MCF 10A (cell line): ENCODE measurements around the gene PFKFB2. TPM values are rescaled to one million over a fixed set of nuclear protein-coding genes. Genes with fewer than 3 reads are reported as not detected.

ENCODE experiments used
- BruUV-seq: library from RNA; stranded (reverse); fragments of 400-500 nt; replicated peaks from 2 replicates; lab custom pipeline; 2021; lab: Mats Ljungman, UMichigan
- CTCF ChIA-PET: fragments of 300-600 bp; sonication (Branson Sonifier 250); formaldehyde crosslinking; extraction: SDS; loops from one replicate; lab custom pipeline; 2021; ENCODE audit warnings: antibody characterized with exemption, inconsistent platforms; lab: Yijun Ruan, JAX
- POLR2A ChIA-PET: fragments of 300-600, 350-650 bp; sonication (Branson Sonifier 250); formaldehyde crosslinking; extraction: SDS; loops from one replicate; lab custom pipeline; 2020; ENCODE audit warnings: antibody characterized with exemption, inconsistent platforms; lab: Yijun Ruan, JAX
- DNase-seq: peaks from one replicate; pipeline ENCODE4 v3.0.0-alpha.2; 2018; ENCODE audit not compliant: unreplicated experiment
- H3K27ac Mint-ChIP-seq: one replicate; pipeline ENCODE4 v1.8.0; 2022; ENCODE audit warnings: mild to moderate bottlenecking, low read depth, mixed read lengths; ENCODE audit not compliant: unreplicated experiment
- H3K27me3 Mint-ChIP-seq: one replicate; pipeline ENCODE4 v1.8.0; 2022; ENCODE audit warnings: mixed read lengths; ENCODE audit not compliant: insufficient read depth, unreplicated experiment
- H3K36me3 Mint-ChIP-seq: one replicate; pipeline ENCODE4 v1.8.0; 2022; ENCODE audit warnings: mild to moderate bottlenecking, moderate library complexity, mixed read lengths; ENCODE audit not compliant: insufficient read depth, unreplicated experiment
- H3K4me1 Mint-ChIP-seq: one replicate; pipeline ENCODE4 v1.8.0; 2022; ENCODE audit warnings: mixed read lengths; ENCODE audit not compliant: insufficient read depth, unreplicated experiment
- H3K4me3 Mint-ChIP-seq: one replicate; pipeline ENCODE4 v1.8.0; 2022; ENCODE audit warnings: mild to moderate bottlenecking, moderate library complexity, mixed read lengths; ENCODE audit not compliant: unreplicated experiment
- H3K9me3 Mint-ChIP-seq: one replicate; pipeline ENCODE4 v1.8.0; 2022; ENCODE audit warnings: mixed read lengths; ENCODE audit not compliant: unreplicated experiment
- CTCF ChIP-seq: fragments of 200-600 bp; IDR thresholded peaks from one replicate; pipeline ENCODE4 v1.8.0; 2022; ENCODE audit warnings: antibody characterized with exemption, mild to moderate bottlenecking; ENCODE audit not compliant: unreplicated experiment
- intact Hi-C: fragments of 100-400 bp; cut with micrococcal nuclease; formaldehyde crosslinking; loops from 2 replicates; pipeline ENCODE4 v1.14.1; 2022
- total RNA-seq: library from RNA; stranded (reverse); gene quantifications from 2 replicates; pipeline ENCODE4 v1.2.3, GENCODE V29; 2022

PFKFB2 gene
- total RNA-seq, 1 experiment from 2014 or later: 21.1 TPM

- intact Hi-C loops: loop anchor here (1.0 to 5.0 kb wide), 3 partner anchors 27 to 138 kb away; no protein-coding TSS in a partner anchor
- ChIA-PET POLR2A (interaction anchor here (0.6 to 33.4 kb wide), 25 partner anchors 9 to 1139 kb away, joined by 3 to 2100 read pairs (median 4); partner anchors contain the start of gene C1orf116), CTCF (interaction anchor here (0.6 to 8.0 kb wide), 34 partner anchors 8 to 648 kb away, joined by 3 to 168 read pairs (median 7); partner anchors contain the start of genes C1orf116 and CR1)
Observed at GRCh38 chr1:207049974-207050391, 3.1 kb upstream of the PFKFB2 start.

GRCh38 chr1:207050480-207051190 is 2.4 kb upstream of the PFKFB2 start:
- CTCF ChIA-PET: interaction anchor here (0.6 to 8.0 kb wide), 32 partner anchors 7 to 648 kb away, joined by 3 to 168 read pairs (median 8); partner anchors contain the start of genes C1orf116 and CR1
- peak overlapping the region; percentile 89 for H3K4me3 Mint-ChIP-seq
- intact Hi-C loops: loop anchor here (1.0 to 5.0 kb wide), 3 partner anchors 27 to 138 kb away; no protein-coding TSS in a partner anchor
- peaks cover 54% of the 10 kb centered on the region for H3K36me3 Mint-ChIP-seq
- peak; percentile 98 for DNase-seq
- peaks cover 68% of the 10 kb centered on the region for H3K4me1 Mint-ChIP-seq
- TF ChIP-seq CTCF: no peak
- POLR2A ChIA-PET: interaction anchor here (0.6 to 33.4 kb wide), 22 partner anchors 10 to 1138 kb away, joined by 3 to 2100 read pairs (median 5); partner anchors contain the start of gene C1orf116
- no peaks in the 10 kb centered on the region for H3K27me3 Mint-ChIP-seq
- peak overlapping the region; percentile 95 for H3K27ac Mint-ChIP-seq
- no peaks in the 10 kb centered on the region for H3K9me3 Mint-ChIP-seq
- BruUV-seq: no TSS peak

More at GRCh38 chr1:207049974-207050391, 3.1 kb upstream of the PFKFB2 start:
- DNase-seq: peak; percentile 82
- no TSS peak for BruUV-seq
- peak overlapping the region; percentile 95 for H3K27ac Mint-ChIP-seq
- peaks cover 59% of the 10 kb centered on the region for H3K36me3 Mint-ChIP-seq
- H3K4me1 Mint-ChIP-seq: peaks cover 73% of the 10 kb centered on the region
- no peaks in the 10 kb centered on the region for H3K9me3 Mint-ChIP-seq
- peak overlapping the region; percentile 89 for H3K4me3 Mint-ChIP-seq
- H3K27me3 Mint-ChIP-seq: no peaks in the 10 kb centered on the region
- peak; percentile 95 for TF ChIP-seq CTCF

- POLR2A ChIA-PET: interaction anchor here (0.7 to 33.4 kb wide), 12 partner anchors 9 to 1060 kb away, joined by 3 to 2100 read pairs (median 10); partner anchors contain the start of gene C1orf116
- peak; percentile 74 for DNase-seq
- TF ChIP-seq CTCF: no peak
- H3K36me3 Mint-ChIP-seq: peaks cover 47% of the 10 kb centered on the region
- intact Hi-C loops: loop anchor here (5.0 kb wide), 1 partner anchor 139 kb away; no protein-coding TSS in a partner anchor
- peak within 1 kb of the TSS; percentile 95 for H3K27ac Mint-ChIP-seq
- peak within 1 kb of the TSS; percentile 89 for H3K4me3 Mint-ChIP-seq
- CTCF ChIA-PET: interaction anchor here (0.8 to 7.5 kb wide), 7 partner anchors 9 to 484 kb away, joined by 4 to 98 read pairs (median 15); no protein-coding TSS in a partner anchor
- no peaks in the 10 kb centered on the region for H3K27me3 Mint-ChIP-seq
- H3K4me1 Mint-ChIP-seq: peaks cover 60% of the 10 kb centered on the region
- no peaks in the 10 kb centered on the region for H3K9me3 Mint-ChIP-seq
- TSS peak; percentile 13 for BruUV-seq
Observed at GRCh38 chr1:207051191-207051943, 1.7 kb upstream of the PFKFB2 start, which contains the start of gene YOD1. TSS of gene YOD1 (minus strand) at chr1:207051208. CDS start at chr1:207051030, 178 bp downstream.
